GM12891 (cell line): Measurements from ENCODE around the gene RPE65.

Source experiments
- POLR2A ChIP-seq: IDR thresholded peaks from 2 replicates; pipeline ENCODE4 v1.6.1; 2011; ENCODE audit warnings: low read depth, low read length, control low read depth
- POLR2AphosphoS5 ChIP-seq: IDR thresholded peaks from 2 replicates; pipeline ENCODE4 v1.6.1; 2011; ENCODE audit warnings: low read depth, low read length, control low read depth

DNA sequence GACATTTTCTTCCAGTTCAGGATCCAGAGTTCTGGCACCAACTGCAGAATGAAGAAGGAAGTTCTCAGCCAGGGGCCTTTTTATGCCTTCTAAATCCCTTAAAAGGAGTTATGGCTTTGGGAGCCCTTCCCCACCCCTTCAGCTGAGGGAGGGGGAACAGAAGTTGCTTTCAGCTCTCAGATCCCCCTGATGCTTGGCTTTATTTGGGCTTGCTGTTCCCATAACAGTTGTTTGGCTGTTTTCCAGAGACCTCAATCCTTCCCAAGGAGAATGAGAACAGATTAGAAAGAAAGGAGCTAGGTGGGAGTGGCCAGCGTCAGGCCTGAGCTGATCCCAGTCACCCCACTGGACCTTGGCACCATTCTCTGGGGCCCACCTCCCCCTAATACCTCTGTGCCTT lies at the start of gene RPE65:
- TF ChIP-seq POLR2A = no peak
- no peak for TF ChIP-seq POLR2AphosphoS5
